22Rv1 (cell line): ENCODE data around the gene TMEM145.

Experiments used
- H3K27ac ChIP-seq: fragments of 450-650 bp; 2 replicates; pipeline ENCODE4 v1.5.1; 2017
- ZFX ChIP-seq: fragments of 450-650 bp; IDR thresholded peaks from 2 replicates; pipeline ENCODE4 v1.6.1; 2017; ENCODE audit warnings: antibody characterized with exemption, borderline replicate concordance
- TF ChIP-seq, protein P1 (sequence below): fragments of 450-650 bp; IDR thresholded peaks from 2 replicates; pipeline ENCODE4 v1.5.1; 2017; ENCODE audit warnings: mild to moderate bottlenecking

The TMEM145 gene

DNA sequence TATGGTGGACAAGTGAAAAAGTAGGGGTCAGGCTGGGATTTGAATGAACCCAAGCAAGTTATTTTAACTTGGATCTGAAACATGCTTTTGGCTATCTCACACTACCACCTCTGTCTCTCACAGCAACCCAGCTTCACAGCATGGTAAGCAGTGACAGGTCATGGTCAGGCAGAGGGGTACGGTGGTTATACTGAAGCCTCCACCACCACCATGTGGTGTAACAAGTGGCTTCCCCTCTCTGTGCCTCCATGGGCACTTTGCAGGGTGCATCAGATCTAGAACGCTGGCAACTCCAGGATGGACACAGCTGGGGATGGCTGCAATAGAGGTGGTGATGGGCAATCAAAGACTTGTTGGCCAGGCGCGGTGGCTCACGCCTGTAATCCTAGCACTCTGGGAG lies 739 bp upstream of the TMEM145 start:
- no peak for TF ChIP-seq ZFX
- H3K27ac ChIP-seq, result no peak overlapping the region

DNA sequence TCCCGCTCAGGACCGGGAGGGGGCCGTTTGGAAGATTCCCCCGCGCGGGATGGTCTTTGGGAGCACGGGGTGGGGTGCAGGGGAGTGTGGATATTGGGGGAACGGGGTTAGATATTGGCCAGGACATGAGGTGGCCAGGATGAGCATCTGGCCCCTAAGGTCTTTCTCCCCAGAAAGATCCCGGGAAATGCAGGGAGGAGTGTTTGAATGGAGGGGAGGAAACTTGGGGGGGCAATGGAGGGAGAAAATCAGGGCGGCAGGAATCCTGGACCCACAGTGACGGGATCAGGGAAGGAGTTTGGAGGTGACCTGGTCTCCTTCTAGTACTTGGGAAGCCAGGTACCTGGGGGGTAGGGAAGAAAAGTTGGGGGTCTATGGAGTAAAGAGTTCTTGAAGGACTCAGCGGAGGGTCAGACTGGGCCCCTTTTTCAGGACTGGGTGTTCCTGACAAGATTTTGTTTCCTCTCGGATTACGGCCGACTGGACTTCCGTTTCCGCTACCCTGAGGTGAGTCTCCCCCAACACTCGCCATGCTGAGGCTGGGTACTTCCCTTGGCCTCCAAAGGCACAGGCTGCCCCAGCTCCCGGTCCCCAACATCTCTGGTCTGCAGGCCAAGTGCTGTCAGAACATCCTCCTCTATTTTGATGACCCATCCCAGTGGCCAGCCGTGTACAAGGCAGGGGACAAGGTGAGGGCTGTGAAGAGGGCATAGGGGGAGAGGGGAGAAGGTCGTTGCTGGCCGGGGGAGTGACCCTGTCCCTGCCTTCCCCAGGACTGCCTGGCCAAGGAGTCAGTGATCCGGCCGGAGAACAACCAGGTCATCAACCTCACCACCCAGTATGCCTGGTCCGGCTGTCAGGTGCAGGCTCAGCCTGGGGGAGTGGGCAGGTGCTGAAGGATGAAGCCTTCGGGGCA lies 989 bp downstream of the TMEM145 start:
- H3K27ac ChIP-seq, result peak overlapping the region; percentile 67
- no peak for TF ChIP-seq ZFX
- TF ChIP-seq, protein P1, sequence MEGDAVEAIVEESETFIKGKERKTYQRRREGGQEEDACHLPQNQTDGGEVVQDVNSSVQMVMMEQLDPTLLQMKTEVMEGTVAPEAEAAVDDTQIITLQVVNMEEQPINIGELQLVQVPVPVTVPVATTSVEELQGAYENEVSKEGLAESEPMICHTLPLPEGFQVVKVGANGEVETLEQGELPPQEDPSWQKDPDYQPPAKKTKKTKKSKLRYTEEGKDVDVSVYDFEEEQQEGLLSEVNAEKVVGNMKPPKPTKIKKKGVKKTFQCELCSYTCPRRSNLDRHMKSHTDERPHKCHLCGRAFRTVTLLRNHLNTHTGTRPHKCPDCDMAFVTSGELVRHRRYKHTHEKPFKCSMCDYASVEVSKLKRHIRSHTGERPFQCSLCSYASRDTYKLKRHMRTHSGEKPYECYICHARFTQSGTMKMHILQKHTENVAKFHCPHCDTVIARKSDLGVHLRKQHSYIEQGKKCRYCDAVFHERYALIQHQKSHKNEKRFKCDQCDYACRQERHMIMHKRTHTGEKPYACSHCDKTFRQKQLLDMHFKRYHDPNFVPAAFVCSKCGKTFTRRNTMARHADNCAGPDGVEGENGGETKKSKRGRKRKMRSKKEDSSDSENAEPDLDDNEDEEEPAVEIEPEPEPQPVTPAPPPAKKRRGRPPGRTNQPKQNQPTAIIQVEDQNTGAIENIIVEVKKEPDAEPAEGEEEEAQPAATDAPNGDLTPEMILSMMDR, result no peak

DNA sequence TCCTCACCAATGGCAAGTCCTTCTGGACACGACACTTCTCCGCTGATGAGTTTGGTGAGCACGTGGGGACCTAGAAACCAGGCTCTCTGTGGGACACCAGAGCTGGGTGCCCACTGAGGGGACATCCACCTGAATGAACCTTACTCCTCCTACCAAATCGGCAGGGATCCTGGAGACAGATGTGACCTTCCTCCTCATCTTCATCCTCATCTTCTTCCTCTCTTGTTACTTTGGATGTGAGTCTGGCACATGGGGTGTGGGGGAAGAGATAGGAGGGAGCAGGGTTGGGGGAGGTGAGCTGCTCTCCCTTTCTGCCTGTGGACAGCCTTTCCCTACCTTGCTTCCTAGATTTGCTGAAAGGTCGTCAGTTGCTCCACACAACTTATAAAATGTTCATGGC lies 1.9 kb downstream of the TMEM145 start:
- no peak for TF ChIP-seq ZFX
- TF ChIP-seq, protein P1, result no peak
- H3K27ac ChIP-seq, result no peak overlapping the region

DNA sequence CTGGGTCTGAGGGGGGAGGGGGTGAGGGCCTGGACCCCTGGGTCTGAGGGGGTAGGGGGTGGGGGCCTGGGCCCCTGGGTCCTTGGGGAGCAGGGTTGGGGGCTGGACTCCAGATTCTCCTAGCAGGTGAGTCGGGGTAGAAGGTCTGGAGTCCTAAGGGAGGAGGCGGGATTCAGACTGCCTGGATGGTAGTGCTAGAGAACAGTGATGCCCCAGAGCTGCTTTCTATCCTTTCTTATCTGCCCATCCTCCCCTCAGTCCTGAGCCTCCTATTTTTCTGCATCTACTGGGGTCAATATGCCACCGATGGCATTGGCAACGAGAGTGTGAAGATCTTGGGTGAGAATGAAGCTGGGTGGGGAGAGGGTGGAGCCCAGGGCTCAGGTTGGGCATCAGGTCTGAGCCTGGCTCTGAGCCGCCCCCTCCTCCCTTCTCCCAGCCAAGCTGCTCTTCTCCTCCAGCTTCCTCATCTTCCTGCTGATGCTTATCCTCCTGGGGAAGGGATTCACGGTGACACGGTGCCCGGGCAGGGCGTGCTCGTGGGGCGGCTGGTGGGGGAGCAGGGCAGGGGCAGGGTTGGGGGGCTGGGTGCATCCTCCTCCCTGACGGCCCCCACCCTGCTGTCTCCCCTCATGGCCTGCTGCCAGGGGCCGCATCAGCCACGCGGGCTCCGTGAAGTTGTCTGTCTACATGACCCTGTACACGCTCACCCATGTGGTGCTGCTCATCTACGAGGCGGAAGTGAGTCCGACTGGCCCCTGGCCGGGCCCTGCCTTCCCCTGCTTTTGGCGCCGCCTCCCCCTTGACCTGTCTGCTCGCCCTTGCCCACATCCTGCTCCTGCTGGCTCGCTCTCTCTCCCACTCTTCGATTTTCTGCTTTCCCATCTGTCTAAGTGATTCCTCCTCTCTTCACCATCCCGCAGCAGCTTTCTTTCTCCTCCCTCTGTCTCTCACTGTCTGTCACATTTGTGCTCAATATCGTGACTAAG lies 3.4 kb downstream of the TMEM145 start:
- no peak overlapping the region for H3K27ac ChIP-seq
- TF ChIP-seq, protein P1, result no peak
- TF ChIP-seq ZFX, result no peak

DNA sequence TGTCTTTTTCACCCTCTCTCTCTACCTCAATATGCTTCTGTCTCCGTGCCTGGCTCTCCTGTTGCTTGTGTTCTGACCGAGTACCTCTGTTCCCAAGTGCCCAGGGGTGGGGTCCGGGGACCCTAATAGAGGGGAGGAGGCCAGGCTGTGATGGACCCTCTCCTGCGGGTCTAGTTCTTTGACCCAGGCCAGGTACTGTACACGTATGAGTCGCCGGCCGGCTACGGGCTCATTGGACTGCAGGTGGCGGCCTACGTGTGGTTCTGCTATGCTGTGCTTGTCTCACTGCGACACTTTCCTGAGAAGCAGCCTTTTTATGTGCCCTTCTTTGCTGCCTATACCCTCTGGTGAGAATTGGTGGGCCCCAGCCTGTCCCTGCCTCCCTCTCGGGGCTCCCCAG lies 4.4 kb downstream of the TMEM145 start:
- no peak overlapping the region for H3K27ac ChIP-seq
- TF ChIP-seq, protein P1, result no peak

DNA sequence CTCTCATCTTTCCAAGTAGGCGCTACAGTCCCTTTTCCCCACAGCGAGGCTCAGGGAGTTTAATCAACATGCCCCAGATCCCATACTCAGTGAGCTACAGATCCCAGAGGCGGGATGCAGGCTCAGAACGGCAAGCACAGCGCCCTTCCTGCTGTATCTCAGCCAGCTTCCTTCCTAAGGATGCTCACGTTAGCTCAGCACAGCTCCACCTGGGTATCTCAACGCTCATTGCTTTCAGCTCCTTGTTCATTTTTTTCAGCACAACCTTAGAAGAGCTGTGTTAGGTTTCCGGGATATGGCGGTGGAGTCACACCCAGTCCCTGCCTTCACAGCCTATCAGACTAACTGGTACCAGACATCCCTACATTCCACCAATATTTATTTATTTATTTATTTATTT lies 9.2 kb downstream of the TMEM145 start:
- no peak overlapping the region for H3K27ac ChIP-seq
- TF ChIP-seq ZFX, result no peak
- TF ChIP-seq, protein P1, result no peak

DNA sequence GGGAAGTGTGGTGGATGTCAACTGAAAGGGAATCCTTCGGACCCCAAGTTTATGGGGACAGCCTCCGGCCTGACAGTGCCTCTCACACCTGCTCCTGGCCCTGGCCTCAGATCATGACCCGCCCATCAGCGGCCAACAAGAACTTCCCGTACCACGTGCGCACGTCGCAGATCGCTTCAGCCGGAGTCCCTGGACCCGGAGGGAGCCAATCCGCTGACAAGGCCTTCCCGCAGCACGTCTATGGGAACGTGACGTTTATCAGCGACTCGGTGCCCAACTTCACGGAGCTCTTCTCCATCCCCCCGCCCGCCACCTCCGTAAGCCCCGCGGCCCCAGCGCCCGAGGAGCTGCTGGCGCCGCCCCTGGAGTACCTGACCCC lies 10.4 kb downstream of the TMEM145 start:
- TF ChIP-seq, protein P1, result no peak
- TF ChIP-seq ZFX, result no peak
- H3K27ac ChIP-seq, result peak overlapping the region; percentile 42
